Lower lobe of right lung (tissue), 2 donors: ENCODE data around the gene TENM3. TPM values are rescaled to one million over a fixed set of nuclear protein-coding genes. Genes with fewer than 3 reads are reported as not detected.

Experiments
- ATAC-seq, 2 donors: fragments of 200-7000 bp; cut with Tn5 transposase; one replicate each; pipeline ENCODE4 v1.9.1; 2020 to 2022; ENCODE audit warnings: mild to moderate bottlenecking in 2 of 2, moderate library complexity in 2 of 2
- DNase-seq: peaks from one replicate; pipeline ENCODE4 v3.0.0-alpha.2; 2020
- H3K27ac ChIP-seq: fragments of 200-600 bp; one replicate; pipeline ENCODE4 v1.8.0; 2022
- H3K27me3 ChIP-seq: fragments of 200-600 bp; one replicate; pipeline ENCODE4 v1.8.0; 2022; ENCODE audit warnings: low read depth
- H3K36me3 ChIP-seq: fragments of 200-600 bp; one replicate; pipeline ENCODE4 v1.8.0; 2022; ENCODE audit warnings: mild to moderate bottlenecking
- H3K4me1 ChIP-seq: fragments of 200-600 bp; one replicate; pipeline ENCODE4 v1.8.0; 2022
- H3K4me3 ChIP-seq: fragments of 200-600 bp; one replicate; pipeline ENCODE4 v1.8.0; 2022; ENCODE audit warnings: mild to moderate bottlenecking
- H3K9me3 ChIP-seq: fragments of 200-600 bp; one replicate; pipeline ENCODE4 v1.8.0; 2022
- CTCF ChIP-seq: fragments of 200-600 bp; IDR thresholded peaks from one replicate; pipeline ENCODE4 v1.8.0; 2022; ENCODE audit warnings: antibody characterized with exemption, mild to moderate bottlenecking
- intact Hi-C: fragments of 100-400 bp; cut with DNase I; formaldehyde crosslinking; loops from one replicate; pipeline ENCODE4 v1.11.0; 2022
- total RNA-seq: library from RNA; stranded (reverse); fragmentation: NEBNext Ultra II Directional; extraction: Animal tissue kit (Norgen Biotek cat#: 25700); gene quantifications from one replicate; pipeline ENCODE4 v1.2.1, GENCODE V29; 2021
- donor health status: DM: no; HTN: yes; CAD: no; lungs with severe emphysema.

Gene TENM3
- total RNA-seq, 1 donor from 2014 or later, result 1.9 TPM

- intact Hi-C loops, result no loop called here
- Histone ChIP-seq H3K4me1 (peaks cover 4% of the 10 kb centered on the region), H3K4me3 (no peak overlapping the region), H3K36me3 (no peaks in the 10 kb centered on the region), H3K9me3 (no peaks in the 10 kb centered on the region), H3K27ac (no peak overlapping the region), H3K27me3 (peaks cover 11% of the 10 kb centered on the region)
- ATAC-seq (no peak), DNase-seq (no peak)
- TF ChIP-seq CTCF, result no peak
These were observed 559.4 kb downstream of the TENM3 start for GRCh38 chr4:182802621-182803020.

GRCh38 chr4:182803235-182803634 lies 560.0 kb downstream of the TENM3 start:
- no peak for TF ChIP-seq CTCF
- no peak overlapping the region for H3K27ac ChIP-seq
- intact Hi-C loops, result no loop called here
- DNase-seq, result no peak
- no peak overlapping the region for H3K4me3 ChIP-seq
- H3K27me3 ChIP-seq, result peaks cover 11% of the 10 kb centered on the region
- no peaks in the 10 kb centered on the region for H3K9me3 ChIP-seq
- ATAC-seq, result no peak
- H3K36me3 ChIP-seq, result no peaks in the 10 kb centered on the region
- H3K4me1 ChIP-seq, result peaks cover 4% of the 10 kb centered on the region

- intact Hi-C loops, result no loop called here
- TF ChIP-seq CTCF, result no peak
- H3K4me1 ChIP-seq, result peaks cover 4% of the 10 kb centered on the region
- H3K9me3 ChIP-seq, result no peaks in the 10 kb centered on the region
- no peak overlapping the region for H3K27ac ChIP-seq
- DNase-seq, result no peak
- ATAC-seq, result no peak
- no peak overlapping the region for H3K4me3 ChIP-seq
- peaks cover 11% of the 10 kb centered on the region for H3K27me3 ChIP-seq
- H3K36me3 ChIP-seq, result no peaks in the 10 kb centered on the region
These were observed 560.9 kb downstream of the TENM3 start for GRCh38 chr4:182804131-182804530.

- ATAC-seq, result no peak
- peaks cover 4% of the 10 kb centered on the region for H3K4me1 ChIP-seq
- H3K4me3 ChIP-seq, result no peak overlapping the region
- intact Hi-C loops, result no loop called here
- no peak for TF ChIP-seq CTCF
- DNase-seq, result no peak
- H3K9me3 ChIP-seq, result no peaks in the 10 kb centered on the region
- peaks cover 11% of the 10 kb centered on the region for H3K27me3 ChIP-seq
- no peaks in the 10 kb centered on the region for H3K36me3 ChIP-seq
- no peak overlapping the region for H3K27ac ChIP-seq
These were observed 562.1 kb downstream of the TENM3 start for GRCh38 chr4:182805321-182805720.

GRCh38 chr4:182805750-182806149 lies 562.5 kb downstream of the TENM3 start:
- no peak for ATAC-seq
- intact Hi-C loops, result no loop called here
- no peak for TF ChIP-seq CTCF
- peaks cover 11% of the 10 kb centered on the region for H3K27me3 ChIP-seq
- no peaks in the 10 kb centered on the region for H3K9me3 ChIP-seq
- DNase-seq, result no peak
- no peaks in the 10 kb centered on the region for H3K36me3 ChIP-seq
- H3K27ac ChIP-seq, result no peak overlapping the region
- no peak overlapping the region for H3K4me3 ChIP-seq
- H3K4me1 ChIP-seq, result peaks cover 4% of the 10 kb centered on the region
